B cell (primary cell): ENCODE data around the gene CCR3. TPM values are rescaled to one million over a fixed set of nuclear protein-coding genes. Genes with fewer than 3 reads are reported as not detected.

Experiments
- ATAC-seq: fragments of 200-7000 bp; cut with Tn5 transposase; one replicate; pipeline ENCODE4 v1.10.0; 2021; ENCODE audit warnings: low read depth, mild to moderate bottlenecking, moderate number of reproducible peaks, moderate library complexity
- CTCF ChIA-PET: fragments of 350-600 bp; sonication (Branson Sonifier 250); formaldehyde crosslinking; loops from one replicate; lab custom pipeline; 2021; ENCODE audit warnings: antibody characterized with exemption, inconsistent platforms; lab: Charles Lee
- POLR2A ChIA-PET: fragments of 350-600 bp; sonication (Branson Sonifier 250); formaldehyde crosslinking; loops from one replicate; lab custom pipeline; 2021; ENCODE audit warnings: antibody characterized with exemption; lab: Charles Lee
- DNase-seq: peaks from one replicate; pipeline ENCODE4 v3.0.0; 2013
- H2AFZ ChIP-seq: 2 replicates; pipeline ENCODE4 v1.6.1; 2012; ENCODE audit warnings: mild to moderate bottlenecking, low read depth, low read length; ENCODE audit not compliant: insufficient read depth, poor library complexity, severe bottlenecking
- H3K27ac ChIP-seq, 2 donors: 1 replicate in 1 of 2; 2 replicates in 1 of 2; pipeline ENCODE4 v1.5.1; 2012 to 2013; ENCODE audit warnings: low read length in 2 of 2, mild to moderate bottlenecking in 2 of 2, moderate library complexity in 1 of 2
- H3K27me3 ChIP-seq, 4 experiments: fragments of 200-600 bp in 1 of 4; sonication (generic) in 1 of 4; replicated peaks in 1 of 4; 1 replicate in 2 of 4; 2 replicates in 2 of 4; pipeline versions ENCODE4 v1.6.1 to v1.7.0; 2013 to 2016; ENCODE audit warnings: low read length in 3 of 4, mild to moderate bottlenecking in 2 of 4, mixed read lengths in 1 of 4, moderate library complexity in 1 of 4; ENCODE audit not compliant: insufficient read depth in 4 of 4, control insufficient read depth in 3 of 4; ENCODE audit errors: control extremely low read depth in 1 of 4
- H3K36me3 ChIP-seq, 2 experiments: replicated peaks in 1 of 2; 1 replicate in 1 of 2; 2 replicates in 1 of 2; pipeline versions ENCODE4 v1.6.1 to v1.7.1; 2013; ENCODE audit warnings: low read length in 1 of 2; ENCODE audit not compliant: insufficient read depth in 2 of 2, control insufficient read depth in 1 of 2; ENCODE audit errors: control extremely low read depth in 1 of 2, extremely low read depth in 1 of 2
- H3K4me1 ChIP-seq, 2 donors: fragments of 200-600 bp in 1 of 2; sonication (generic) in 1 of 2; 1 replicate in 1 of 2; 2 replicates in 1 of 2; pipeline versions ENCODE4 v1.5.1 to v1.6.1; 2013 to 2017; ENCODE audit warnings: low read length in 2 of 2; ENCODE audit not compliant: control insufficient read depth in 2 of 2, insufficient read depth in 2 of 2
- H3K4me2 ChIP-seq: replicated peaks from 2 replicates; pipeline ENCODE3; 2012; ENCODE audit warnings: mild to moderate bottlenecking, low read depth, low read length; ENCODE audit not compliant: poor library complexity, severe bottlenecking
- H3K4me3 ChIP-seq, 5 experiments: fragments of 200-600 bp in 1 of 5; sonication (generic) in 1 of 5; 1 replicate in 3 of 5; 2 replicates in 2 of 5; pipeline versions ENCODE4 v1.5.1 to v1.7.0; 2011 to 2016; ENCODE audit warnings: low read length in 4 of 5, mild to moderate bottlenecking in 4 of 5, low read depth in 2 of 5, control low read depth in 1 of 5, moderate library complexity in 1 of 5; ENCODE audit not compliant: insufficient read depth in 1 of 5; ENCODE audit errors: control extremely low read depth in 1 of 5, extremely low read depth in 1 of 5
- H3K79me2 ChIP-seq: fragments of 200-600 bp; sonication (generic); one replicate; pipeline ENCODE4 v1.6.0; 2016; ENCODE audit warnings: low read length; ENCODE audit not compliant: control insufficient read depth, insufficient read depth
- H3K9ac ChIP-seq: fragments of 200-600 bp; sonication (generic); 2 replicates; pipeline ENCODE4 v1.6.1; 2017; ENCODE audit warnings: mild to moderate bottlenecking, low read length, moderate library complexity
- H3K9me3 ChIP-seq, 3 donors: one replicate each; pipeline versions ENCODE4 v1.6.1 to v1.7.1; 2013; ENCODE audit warnings: low read length in 2 of 3; ENCODE audit not compliant: control insufficient read depth in 2 of 3, insufficient read depth in 1 of 3; ENCODE audit errors: control extremely low read depth in 1 of 3
- H4K20me1 ChIP-seq: 2 replicates; pipeline ENCODE4 v1.6.0; 2012; ENCODE audit warnings: mild to moderate bottlenecking, low read length; ENCODE audit not compliant: insufficient read depth, control insufficient read depth, poor library complexity, severe bottlenecking
- H3K27ac Mint-ChIP-seq: one replicate; pipeline ENCODE4 v1.8.0; 2021; ENCODE audit warnings: mixed read lengths
- H3K27me3 Mint-ChIP-seq: one replicate; pipeline ENCODE4 v1.8.0; 2021; ENCODE audit warnings: mixed read lengths
- H3K4me1 Mint-ChIP-seq: one replicate; pipeline ENCODE4 v1.8.0; 2021; ENCODE audit warnings: mixed read lengths
- H3K4me3 Mint-ChIP-seq: one replicate; pipeline ENCODE4 v1.8.0; 2021; ENCODE audit warnings: mixed read lengths
- H3K9me3 Mint-ChIP-seq: one replicate; pipeline ENCODE4 v1.8.0; 2022; ENCODE audit warnings: mixed read lengths; ENCODE audit not compliant: insufficient read depth
- EZH2 ChIP-seq: IDR thresholded peaks from 2 replicates; pipeline ENCODE4 v1.6.1; 2012; ENCODE audit warnings: borderline replicate concordance, low read depth, mild to moderate bottlenecking, moderate library complexity, low read length; ENCODE audit not compliant: insufficient read depth, poor library complexity, severe bottlenecking
- WGBS: methylation state at CpG from one replicate; pipeline ENCODE4 v1.1.5; 2013; ENCODE audit warnings: missing lambda C conversion rate; ENCODE audit not compliant: insufficient coverage; 5-methylcytosine and 5-hydroxymethylcytosine counted together
- intact Hi-C: fragments of 100-400 bp; cut with micrococcal nuclease; formaldehyde crosslinking; loops from one replicate; pipeline ENCODE4 v1.10.0; 2022
- polyA plus RNA-seq: library from polyadenylated mRNA; depleted of rRNA; stranded (reverse); fragments of >200 nt; gene quantifications from 2 replicates; pipeline ENCODE4 v1.2.3, GENCODE V29; 2012
- total RNA-seq, 2 donors: library from RNA; stranded (reverse); fragments of 120-200 nt in 1 of 2; gene quantifications; 1 replicate in 1 of 2; 2 replicates in 1 of 2; pipeline versions ENCODE4 v1.2.3 to v1.2.4, GENCODE V29; 2013 to 2022
- TF ChIP-seq, protein P1 (sequence below): fragments of 200-600 bp; IDR thresholded peaks from one replicate; pipeline ENCODE4 v1.8.0; 2022; ENCODE audit warnings: antibody characterized with exemption, mild to moderate bottlenecking

CCR3 gene
- total and polyA plus RNA-seq, 2 donors (not counting 1 experiment from before 2014, with no cell fraction given) = 0.19 TPM; not detected in 1

DNA sequence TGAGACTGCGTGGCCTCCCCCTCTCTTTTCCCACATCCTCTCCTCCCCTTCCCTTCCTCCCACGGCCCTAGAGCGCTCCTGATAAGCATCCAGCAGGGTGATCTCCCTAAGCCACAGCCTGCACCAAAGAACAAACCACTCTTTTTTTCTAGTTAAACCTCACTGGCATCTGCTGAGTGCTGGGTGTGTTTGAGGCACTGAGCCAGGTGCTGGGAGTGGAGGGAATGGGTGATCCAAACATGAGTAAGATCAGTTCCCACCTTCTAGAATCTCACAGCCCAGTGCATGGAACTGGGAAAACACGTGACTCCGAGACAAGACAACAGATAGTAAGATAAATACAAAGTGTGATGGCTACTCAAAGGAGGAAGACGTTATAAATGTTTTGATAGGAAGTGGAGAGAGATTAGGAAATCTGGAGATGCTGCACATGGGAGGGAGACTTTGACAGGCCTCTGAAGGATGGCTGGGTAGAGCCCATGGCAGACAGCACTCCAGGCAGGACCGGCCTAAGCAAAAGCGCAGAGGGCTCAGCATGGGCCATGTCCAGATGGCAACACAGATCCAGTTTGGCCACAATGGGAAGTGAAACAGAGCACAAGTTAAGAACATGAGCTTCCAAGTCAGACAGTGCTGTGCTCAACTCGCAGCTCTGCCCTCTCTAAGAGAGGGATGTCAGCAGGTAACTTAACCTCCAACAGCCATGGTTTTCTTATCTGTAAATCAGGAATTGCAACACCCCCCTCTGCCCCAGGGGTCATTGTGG lies 55.6 kb downstream of the CCR3 start:
- Mint-ChIP-seq H3K4me1 (peaks cover 69% of the 10 kb centered on the region), H3K4me3 (no peak overlapping the region), H3K9me3 (no peaks in the 10 kb centered on the region), H3K27me3 (no peaks in the 10 kb centered on the region), H3K27ac (peak overlapping the region; percentile 37)
- Histone ChIP-seq H3K27ac (no peak overlapping the region), H3K79me2 (no peaks in the 10 kb centered on the region), H3K36me3 (no peaks in the 10 kb centered on the region), H3K4me1 (peaks cover 57 to 64% of the 10 kb centered on the region in 2 donors), H3K9ac (no peak overlapping the region), H3K4me2 (no peak overlapping the region), H3K4me3 (no peak overlapping the region), H4K20me1 (no peaks in the 10 kb centered on the region), H3K27me3 (no peaks in the 10 kb centered on the region), H3K9me3 (no peaks in the 10 kb centered on the region), H2AFZ (no peak overlapping the region)
- intact Hi-C loops = no loop called here
- TF ChIP-seq EZH2 = no peak
- TF ChIP-seq, protein P1, sequence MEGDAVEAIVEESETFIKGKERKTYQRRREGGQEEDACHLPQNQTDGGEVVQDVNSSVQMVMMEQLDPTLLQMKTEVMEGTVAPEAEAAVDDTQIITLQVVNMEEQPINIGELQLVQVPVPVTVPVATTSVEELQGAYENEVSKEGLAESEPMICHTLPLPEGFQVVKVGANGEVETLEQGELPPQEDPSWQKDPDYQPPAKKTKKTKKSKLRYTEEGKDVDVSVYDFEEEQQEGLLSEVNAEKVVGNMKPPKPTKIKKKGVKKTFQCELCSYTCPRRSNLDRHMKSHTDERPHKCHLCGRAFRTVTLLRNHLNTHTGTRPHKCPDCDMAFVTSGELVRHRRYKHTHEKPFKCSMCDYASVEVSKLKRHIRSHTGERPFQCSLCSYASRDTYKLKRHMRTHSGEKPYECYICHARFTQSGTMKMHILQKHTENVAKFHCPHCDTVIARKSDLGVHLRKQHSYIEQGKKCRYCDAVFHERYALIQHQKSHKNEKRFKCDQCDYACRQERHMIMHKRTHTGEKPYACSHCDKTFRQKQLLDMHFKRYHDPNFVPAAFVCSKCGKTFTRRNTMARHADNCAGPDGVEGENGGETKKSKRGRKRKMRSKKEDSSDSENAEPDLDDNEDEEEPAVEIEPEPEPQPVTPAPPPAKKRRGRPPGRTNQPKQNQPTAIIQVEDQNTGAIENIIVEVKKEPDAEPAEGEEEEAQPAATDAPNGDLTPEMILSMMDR = no peak
- ATAC-seq = no peak
- POLR2A ChIA-PET = interaction anchor here (0.7 kb wide), 1 partner anchor 110 kb away, joined by 3 read pairs; no protein-coding TSS in a partner anchor
- CTCF ChIA-PET = interaction anchor here (1.0 kb wide), 1 partner anchor 72 kb away, joined by 3 read pairs; no protein-coding TSS in a partner anchor
- WGBS = 63% methylated on average over 6 of the region's 9 CpGs
- peak; percentile 35 for DNase-seq
